ENCODE results near the gene AUTS2. TPM values are rescaled to one million over a fixed set of nuclear protein-coding genes. Genes with fewer than 3 reads are reported as not detected.

AUTS2 gene
- total and polyA plus RNA-seq, 7 experiments from 2014 or later, result 0.40 to 31.7 (median 4.2) TPM

DNA sequence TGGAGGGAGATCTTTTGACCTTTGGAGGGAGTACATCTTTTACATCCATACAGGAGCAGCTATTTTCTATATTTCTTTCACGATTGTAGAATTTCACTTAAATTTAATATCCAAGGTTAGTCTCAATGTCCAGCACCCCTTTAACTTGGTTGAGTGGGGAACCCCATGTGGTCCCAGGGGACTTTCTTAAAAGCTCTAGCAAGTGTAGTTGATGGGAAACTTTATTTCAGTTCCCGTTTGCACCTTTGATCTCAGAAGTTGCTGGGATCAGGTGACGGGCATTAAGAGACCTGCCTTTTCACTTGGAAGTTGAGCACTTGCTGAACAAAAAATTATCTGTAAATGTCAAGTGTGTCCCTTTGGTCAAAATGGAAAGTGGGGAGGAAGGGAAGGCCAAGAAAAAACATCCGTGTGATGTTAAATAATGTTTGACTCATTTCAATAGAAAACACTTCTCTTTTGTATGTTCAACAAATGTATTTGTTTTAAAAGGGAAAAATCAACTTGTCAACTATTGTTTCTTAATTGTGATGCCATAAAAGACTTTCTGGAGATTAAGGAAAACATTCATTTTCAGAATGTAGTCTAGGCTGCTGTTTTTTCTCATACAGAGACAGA, 1163.5 kb downstream of the AUTS2 start:
- Mint-ChIP-seq H3K4me1 (no peaks in the 10 kb centered on the region), H3K9me3 (peaks cover 0 to 2% (median 0%) of the 10 kb centered on the region in 11 donors), H3K36me3 (no peaks in the 10 kb centered on the region), H3K4me3 (no peak overlapping the region), H3K27ac (no peak overlapping the region), H3K27me3 (no peaks in the 10 kb centered on the region)
- no peaks in the 10 kb centered on the region for H3K27me3 ChIP-seq (ENCODE audit: control insufficient read depth in 2 of 2, insufficient read depth in 2 of 2, low read length in 2 of 2)
- intact Hi-C loops (cut with micrococcal nuclease), result no loop called here
- H3K36me3 ChIP-seq (ENCODE audit: control insufficient read depth in 2 of 3, insufficient read depth in 3 of 3, low read length in 3 of 3), result no peaks in the 10 kb centered on the region
- no peaks in the 10 kb centered on the region for H3K4me1 ChIP-seq (ENCODE audit: control insufficient read depth in 2 of 2, insufficient read depth in 2 of 2, low read length in 2 of 2)
- no peak for ATAC-seq
- no peaks in the 10 kb centered on the region for H3K9me3 ChIP-seq (ENCODE audit: control insufficient read depth in 2 of 3, low read length in 3 of 3)
- DNase-seq, result no peak
- no peak overlapping the region for H3K27ac ChIP-seq (ENCODE audit: low read depth, low read length)
- no peak overlapping the region for H3K4me3 ChIP-seq (ENCODE audit: low read length)
- POLR2A ChIA-PET, result no interaction called here
- CTCF ChIA-PET, result no interaction called here

- Mint-ChIP-seq H3K27ac (no peak overlapping the region), H3K27me3 (no peaks in the 10 kb centered on the region), H3K4me3 (no peak overlapping the region), H3K36me3 (no peaks in the 10 kb centered on the region), H3K9me3 (peaks cover 0 to 2% (median 0%) of the 10 kb centered on the region in 11 donors), H3K4me1 (no peaks in the 10 kb centered on the region)
- Histone ChIP-seq H3K36me3 (ENCODE audit: control insufficient read depth in 2 of 3, insufficient read depth in 3 of 3, low read length in 3 of 3) (no peaks in the 10 kb centered on the region), H3K9me3 (ENCODE audit: control insufficient read depth in 2 of 3, low read length in 3 of 3) (no peaks in the 10 kb centered on the region), H3K4me3 (ENCODE audit: low read length) (no peak overlapping the region), H3K4me1 (ENCODE audit: control insufficient read depth in 2 of 2, insufficient read depth in 2 of 2, low read length in 2 of 2) (no peaks in the 10 kb centered on the region), H3K27ac (ENCODE audit: low read depth, low read length) (no peak overlapping the region), H3K27me3 (ENCODE audit: control insufficient read depth in 2 of 2, insufficient read depth in 2 of 2, low read length in 2 of 2) (no peaks in the 10 kb centered on the region)
- no peak for ATAC-seq
- intact Hi-C loops (cut with micrococcal nuclease), result no loop called here
- CTCF ChIA-PET, result no interaction called here
- DNase-seq, result no peak
- POLR2A ChIA-PET, result no interaction called here
These were observed 1164.4 kb downstream of the AUTS2 start for GRCh38 chr7:70762696-70763095.

- no peaks in the 10 kb centered on the region for H3K27me3 ChIP-seq (ENCODE audit: control insufficient read depth in 2 of 2, insufficient read depth in 2 of 2, low read length in 2 of 2)
- no peaks in the 10 kb centered on the region for H3K36me3 Mint-ChIP-seq
- no peak overlapping the region for H3K4me3 ChIP-seq (ENCODE audit: low read length)
- peak; percentile 68 for ATAC-seq
- H3K27ac ChIP-seq (ENCODE audit: low read depth, low read length), result no peak overlapping the region
- H3K9me3 ChIP-seq (ENCODE audit: control insufficient read depth in 2 of 3, low read length in 3 of 3), result no peaks in the 10 kb centered on the region
- peaks cover 0 to 2% (median 0%) of the 10 kb centered on the region in 11 donors for H3K9me3 Mint-ChIP-seq
- H3K4me1 Mint-ChIP-seq, result no peaks in the 10 kb centered on the region
- CTCF ChIA-PET, result no interaction called here
- H3K27ac Mint-ChIP-seq, result peak overlapping the region in 3 of 9 donors; percentile 36 to 54 (median 54)
- H3K4me1 ChIP-seq (ENCODE audit: control insufficient read depth in 2 of 2, insufficient read depth in 2 of 2, low read length in 2 of 2), result no peaks in the 10 kb centered on the region
- peak overlapping the region in 7 of 10 donors; percentile 12 to 58 (median 30) for H3K4me3 Mint-ChIP-seq
- intact Hi-C loops (cut with micrococcal nuclease), result no loop called here
- POLR2A ChIA-PET, result no interaction called here
- no peaks in the 10 kb centered on the region for H3K36me3 ChIP-seq (ENCODE audit: control insufficient read depth in 2 of 3, insufficient read depth in 3 of 3, low read length in 3 of 3)
- H3K27me3 Mint-ChIP-seq, result no peaks in the 10 kb centered on the region
- DNase-seq, result no peak
These were observed 1165.9 kb downstream of the AUTS2 start for GRCh38 chr7:70763961-70764691.

DNA sequence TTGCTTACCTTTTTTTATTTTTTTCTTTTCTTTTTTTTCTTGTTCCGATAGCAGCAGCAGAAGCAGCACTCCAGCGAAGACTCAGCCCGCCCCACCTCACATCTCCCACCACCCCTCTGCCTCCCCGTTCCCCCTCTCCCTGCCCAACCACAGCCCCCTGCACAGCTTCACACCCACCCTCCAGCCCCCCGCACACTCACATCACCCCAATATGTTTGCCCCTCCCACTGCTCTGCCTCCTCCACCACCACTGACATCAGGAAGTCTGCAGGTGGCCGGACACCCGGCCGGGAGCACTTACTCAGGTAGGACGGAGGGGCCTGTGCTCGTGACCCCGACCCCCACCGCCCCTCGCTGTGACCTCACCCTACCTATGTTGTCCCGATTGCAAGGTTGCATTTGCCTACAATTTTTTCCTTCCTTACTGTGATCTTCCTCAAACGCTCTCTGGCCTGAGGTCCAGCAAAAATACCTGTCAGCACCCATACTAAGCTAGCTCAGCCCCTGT, 1166.5 kb downstream of the AUTS2 start:
- no peak overlapping the region for H3K4me3 ChIP-seq (ENCODE audit: low read length)
- ChIA-PET CTCF (no interaction called here), POLR2A (no interaction called here)
- Mint-ChIP-seq H3K4me1 (no peaks in the 10 kb centered on the region), H3K4me3 (peak overlapping the region in 3 of 10 donors; percentile 12 to 65 (median 32)), H3K9me3 (peaks cover 0 to 2% (median 0%) of the 10 kb centered on the region in 11 donors), H3K27me3 (no peaks in the 10 kb centered on the region), H3K36me3 (no peaks in the 10 kb centered on the region), H3K27ac (no peak overlapping the region)
- DNase-seq (no peak), ATAC-seq (no peak)
- H3K36me3 ChIP-seq (ENCODE audit: control insufficient read depth in 2 of 3, insufficient read depth in 3 of 3, low read length in 3 of 3), result no peaks in the 10 kb centered on the region
- no peak overlapping the region for H3K27ac ChIP-seq (ENCODE audit: low read depth, low read length)
- no peaks in the 10 kb centered on the region for H3K4me1 ChIP-seq (ENCODE audit: control insufficient read depth in 2 of 2, insufficient read depth in 2 of 2, low read length in 2 of 2)
- intact Hi-C loops (cut with micrococcal nuclease), result no loop called here
- H3K9me3 ChIP-seq (ENCODE audit: control insufficient read depth in 2 of 3, low read length in 3 of 3), result no peaks in the 10 kb centered on the region
- H3K27me3 ChIP-seq (ENCODE audit: control insufficient read depth in 2 of 2, insufficient read depth in 2 of 2, low read length in 2 of 2), result no peaks in the 10 kb centered on the region

GRCh38 chr7:70765651-70766050, 1167.4 kb downstream of the AUTS2 start:
- peaks cover 0 to 2% (median 0%) of the 10 kb centered on the region in 11 donors for H3K9me3 Mint-ChIP-seq
- CTCF ChIA-PET, result no interaction called here
- H3K27me3 ChIP-seq (ENCODE audit: control insufficient read depth in 2 of 2, insufficient read depth in 2 of 2, low read length in 2 of 2), result no peaks in the 10 kb centered on the region
- no peak overlapping the region for H3K27ac Mint-ChIP-seq
- H3K4me1 Mint-ChIP-seq, result no peaks in the 10 kb centered on the region
- H3K27ac ChIP-seq (ENCODE audit: low read depth, low read length), result no peak overlapping the region
- no peaks in the 10 kb centered on the region for H3K27me3 Mint-ChIP-seq
- H3K4me3 ChIP-seq (ENCODE audit: low read length), result no peak overlapping the region
- H3K9me3 ChIP-seq (ENCODE audit: control insufficient read depth in 2 of 3, low read length in 3 of 3), result no peaks in the 10 kb centered on the region
- no peaks in the 10 kb centered on the region for H3K36me3 ChIP-seq (ENCODE audit: control insufficient read depth in 2 of 3, insufficient read depth in 3 of 3, low read length in 3 of 3)
- no peaks in the 10 kb centered on the region for H3K36me3 Mint-ChIP-seq
- no peak for ATAC-seq
- intact Hi-C loops (cut with micrococcal nuclease), result no loop called here
- no peak for DNase-seq
- no peaks in the 10 kb centered on the region for H3K4me1 ChIP-seq (ENCODE audit: control insufficient read depth in 2 of 2, insufficient read depth in 2 of 2, low read length in 2 of 2)
- POLR2A ChIA-PET, result no interaction called here
- peak overlapping the region in 1 of 10 donors; percentile 6 for H3K4me3 Mint-ChIP-seq

DNA sequence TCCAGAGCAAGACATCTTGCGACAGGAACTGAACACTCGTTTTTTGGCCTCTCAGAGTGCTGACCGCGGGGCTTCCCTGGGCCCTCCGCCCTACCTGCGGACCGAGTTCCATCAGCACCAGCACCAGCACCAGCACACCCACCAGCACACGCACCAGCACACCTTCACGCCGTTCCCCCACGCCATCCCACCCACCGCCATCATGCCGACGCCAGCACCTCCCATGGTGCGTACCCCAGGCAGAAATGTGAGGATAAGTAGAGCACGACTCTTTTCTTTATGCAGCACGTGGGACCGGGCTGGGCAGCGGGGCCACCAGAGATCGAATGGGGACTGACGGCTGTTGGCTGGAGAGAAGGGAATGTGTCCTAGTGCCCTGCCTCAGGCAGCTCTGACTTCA, 1167.8 kb downstream of the AUTS2 start:
- Mint-ChIP-seq H3K9me3 (peaks cover 0 to 2% (median 0%) of the 10 kb centered on the region in 11 donors), H3K4me3 (no peak overlapping the region), H3K27me3 (no peaks in the 10 kb centered on the region), H3K27ac (no peak overlapping the region), H3K36me3 (no peaks in the 10 kb centered on the region), H3K4me1 (no peaks in the 10 kb centered on the region)
- Histone ChIP-seq H3K4me3 (ENCODE audit: low read length) (no peak overlapping the region), H3K4me1 (ENCODE audit: control insufficient read depth in 2 of 2, insufficient read depth in 2 of 2, low read length in 2 of 2) (no peaks in the 10 kb centered on the region), H3K9me3 (ENCODE audit: control insufficient read depth in 2 of 3, low read length in 3 of 3) (no peaks in the 10 kb centered on the region), H3K27ac (ENCODE audit: low read depth, low read length) (no peak overlapping the region), H3K36me3 (ENCODE audit: control insufficient read depth in 2 of 3, insufficient read depth in 3 of 3, low read length in 3 of 3) (no peaks in the 10 kb centered on the region), H3K27me3 (ENCODE audit: control insufficient read depth in 2 of 2, insufficient read depth in 2 of 2, low read length in 2 of 2) (no peaks in the 10 kb centered on the region)
- ATAC-seq (no peak), DNase-seq (no peak)
- CTCF ChIA-PET, result no interaction called here
- intact Hi-C loops (cut with micrococcal nuclease), result no loop called here
- POLR2A ChIA-PET, result no interaction called here

- no peak overlapping the region for H3K4me3 Mint-ChIP-seq
- Histone ChIP-seq H3K27me3 (ENCODE audit: control insufficient read depth in 2 of 2, insufficient read depth in 2 of 2, low read length in 2 of 2) (no peaks in the 10 kb centered on the region), H3K4me3 (ENCODE audit: low read length) (no peak overlapping the region), H3K27ac (ENCODE audit: low read depth, low read length) (no peak overlapping the region), H3K9me3 (ENCODE audit: control insufficient read depth in 2 of 3, low read length in 3 of 3) (no peaks in the 10 kb centered on the region), H3K4me1 (ENCODE audit: control insufficient read depth in 2 of 2, insufficient read depth in 2 of 2, low read length in 2 of 2) (no peaks in the 10 kb centered on the region), H3K36me3 (ENCODE audit: control insufficient read depth in 2 of 3, insufficient read depth in 3 of 3, low read length in 3 of 3) (no peaks in the 10 kb centered on the region)
- no peaks in the 10 kb centered on the region for H3K4me1 Mint-ChIP-seq
- H3K27me3 Mint-ChIP-seq, result no peaks in the 10 kb centered on the region
- ChIA-PET CTCF (no interaction called here), POLR2A (no interaction called here)
- H3K36me3 Mint-ChIP-seq, result no peaks in the 10 kb centered on the region
- ATAC-seq (no peak), DNase-seq (no peak)
- intact Hi-C loops (cut with micrococcal nuclease), result no loop called here
- no peak overlapping the region for H3K27ac Mint-ChIP-seq
- peaks cover 0 to 2% (median 0%) of the 10 kb centered on the region in 11 donors for H3K9me3 Mint-ChIP-seq
These were observed 1168.4 kb downstream of the AUTS2 start for GRCh38 chr7:70766694-70767093.

Measured in naive thymus-derived CD4-positive, alpha-beta T cell (primary cell).